ENCODE measurements around the gene LEPR. TPM values are rescaled to one million over a fixed set of nuclear protein-coding genes. Genes with fewer than 3 reads are reported as not detected.

Gene LEPR
- total and polyA plus RNA-seq, 8 donors = 16.6 to 47.7 (median 34.8) TPM

GRCh38 chr1:65416767-65417166 lies 3.7 kb upstream of the LEPR start:
- ATAC-seq = no peak
- no peak overlapping the region for H3K4me3 ChIP-seq
- H3K27me3 ChIP-seq = no peaks in the 10 kb centered on the region
- no peak for DNase-seq
- H3K9me3 ChIP-seq = no peaks in the 10 kb centered on the region
- no peaks in the 10 kb centered on the region for H3K36me3 ChIP-seq
- no peak overlapping the region for H3K27ac ChIP-seq
- TF ChIP-seq, protein P1, sequence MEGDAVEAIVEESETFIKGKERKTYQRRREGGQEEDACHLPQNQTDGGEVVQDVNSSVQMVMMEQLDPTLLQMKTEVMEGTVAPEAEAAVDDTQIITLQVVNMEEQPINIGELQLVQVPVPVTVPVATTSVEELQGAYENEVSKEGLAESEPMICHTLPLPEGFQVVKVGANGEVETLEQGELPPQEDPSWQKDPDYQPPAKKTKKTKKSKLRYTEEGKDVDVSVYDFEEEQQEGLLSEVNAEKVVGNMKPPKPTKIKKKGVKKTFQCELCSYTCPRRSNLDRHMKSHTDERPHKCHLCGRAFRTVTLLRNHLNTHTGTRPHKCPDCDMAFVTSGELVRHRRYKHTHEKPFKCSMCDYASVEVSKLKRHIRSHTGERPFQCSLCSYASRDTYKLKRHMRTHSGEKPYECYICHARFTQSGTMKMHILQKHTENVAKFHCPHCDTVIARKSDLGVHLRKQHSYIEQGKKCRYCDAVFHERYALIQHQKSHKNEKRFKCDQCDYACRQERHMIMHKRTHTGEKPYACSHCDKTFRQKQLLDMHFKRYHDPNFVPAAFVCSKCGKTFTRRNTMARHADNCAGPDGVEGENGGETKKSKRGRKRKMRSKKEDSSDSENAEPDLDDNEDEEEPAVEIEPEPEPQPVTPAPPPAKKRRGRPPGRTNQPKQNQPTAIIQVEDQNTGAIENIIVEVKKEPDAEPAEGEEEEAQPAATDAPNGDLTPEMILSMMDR (IDR thresholded peaks at IDR 0.05) = no peak
- intact Hi-C loops (cut with DNase I) = no loop called here
- H3K4me1 ChIP-seq = peaks cover 0 to 7% of the 10 kb centered on the region in 2 donors

DNA sequence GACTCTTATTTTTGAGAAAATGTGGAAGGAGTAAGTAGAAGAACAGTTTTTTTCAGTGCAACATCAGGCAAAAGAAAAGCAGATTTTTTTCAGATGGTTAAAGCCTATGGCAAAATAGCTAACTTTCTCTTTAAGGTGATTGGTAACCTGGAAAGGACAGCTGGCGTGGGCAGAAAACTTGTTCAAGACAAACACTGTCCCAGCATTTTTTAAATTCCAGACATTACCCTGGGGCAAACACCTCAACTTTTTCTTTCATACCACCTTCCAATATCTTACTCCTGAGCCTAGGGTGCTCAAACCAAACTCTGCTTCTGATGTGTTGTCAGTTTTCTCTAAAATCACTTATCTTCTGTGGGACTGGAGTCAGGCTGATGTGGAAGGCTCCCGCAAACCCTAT lies 2.7 kb upstream of the LEPR start:
- H3K27ac ChIP-seq = no peak overlapping the region
- TF ChIP-seq, protein P1 (IDR thresholded peaks at IDR 0.05) = no peak
- H3K36me3 ChIP-seq = no peaks in the 10 kb centered on the region
- intact Hi-C loops (cut with DNase I) = no loop called here
- H3K4me1 ChIP-seq = peaks cover 0 to 17% of the 10 kb centered on the region in 2 donors
- no peak for DNase-seq
- no peak overlapping the region for H3K4me3 ChIP-seq
- H3K9me3 ChIP-seq = no peaks in the 10 kb centered on the region
- ATAC-seq = no peak
- no peaks in the 10 kb centered on the region for H3K27me3 ChIP-seq

GRCh38 chr1:65418522-65419185 lies 1.8 kb upstream of the LEPR start:
- no peak overlapping the region for H3K27ac ChIP-seq
- intact Hi-C loops (cut with DNase I) = no loop called here
- ATAC-seq = no peak
- H3K27me3 ChIP-seq = no peaks in the 10 kb centered on the region
- peaks cover 0 to 26% of the 10 kb centered on the region in 2 donors for H3K4me1 ChIP-seq
- no peaks in the 10 kb centered on the region for H3K36me3 ChIP-seq
- H3K9me3 ChIP-seq = no peaks in the 10 kb centered on the region
- TF ChIP-seq, protein P1 (IDR thresholded peaks at IDR 0.05) = no peak
- no peak overlapping the region for H3K4me3 ChIP-seq
- DNase-seq = no peak

DNA sequence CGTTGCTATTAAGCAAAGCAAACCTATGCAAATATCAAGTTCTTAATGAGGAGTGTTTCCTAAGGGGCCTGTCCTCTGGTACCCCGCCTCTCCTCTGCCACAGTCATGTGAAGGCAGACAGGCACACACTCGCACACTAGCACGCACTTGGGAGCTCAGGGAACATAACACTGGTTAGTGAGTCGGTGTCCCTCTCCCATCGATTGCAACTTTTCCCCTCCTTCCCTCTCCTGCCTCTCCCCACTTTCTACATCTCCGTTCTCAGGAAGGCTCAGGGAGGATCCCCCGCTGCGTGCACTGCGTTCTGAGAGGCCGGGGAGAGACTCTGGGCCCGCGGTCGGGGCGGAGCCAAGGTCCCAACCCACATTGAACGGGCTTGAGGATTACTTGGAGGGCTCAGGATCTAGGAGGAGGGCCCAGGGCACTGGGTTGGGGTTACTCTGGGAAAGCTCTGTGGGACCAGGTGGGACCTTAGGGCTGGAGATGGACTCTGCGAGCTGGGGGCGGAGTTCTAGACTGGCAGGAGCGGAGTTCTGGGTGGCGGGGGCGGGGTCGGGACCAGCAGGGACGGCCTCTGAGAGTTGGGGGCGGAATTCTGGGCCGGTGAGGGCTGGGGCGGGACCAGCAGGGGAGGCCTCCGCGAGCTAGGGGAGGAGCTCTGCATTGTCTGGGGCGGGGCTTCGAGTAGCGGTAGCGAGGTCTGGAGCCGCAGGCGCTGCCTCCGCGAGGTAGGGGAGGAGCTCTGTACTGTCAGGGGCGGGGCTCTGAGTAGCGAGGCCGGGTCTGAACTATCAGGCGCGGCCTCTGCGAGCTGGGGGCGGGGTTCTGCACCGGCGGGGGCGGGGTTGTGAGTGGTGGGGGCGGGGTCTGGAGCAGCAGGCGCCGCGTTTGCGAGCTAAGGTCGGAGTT lies 533 bp upstream of the LEPR start:
- peak; percentile 94 for ATAC-seq

More for the DNA sequence above, 533 bp upstream of the LEPR start:
- no peaks in the 10 kb centered on the region for H3K27me3 ChIP-seq
- H3K27ac ChIP-seq = peak overlapping the region; percentile 94 to 99
- DNase-seq = peak; percentile 98 to 100 (median 100)
- TF ChIP-seq, protein P1 (IDR thresholded peaks at IDR 0.05) = no peak
- intact Hi-C loops (cut with DNase I) = no loop called here
- peak overlapping the region; percentile 72 to 87 for H3K4me3 ChIP-seq
- no peaks in the 10 kb centered on the region for H3K36me3 ChIP-seq
- no peaks in the 10 kb centered on the region for H3K9me3 ChIP-seq
- peaks cover 0 to 39% of the 10 kb centered on the region in 2 donors for H3K4me1 ChIP-seq

Data from left lung (tissue), 10 donors.